RWPE2 (cell line): ENCODE measurements around the gene TMEM266.

Source experiments
- ATAC-seq: fragments of 200-7000 bp; cut with Tn5 transposase; 3 replicates; pipeline ENCODE4 v1.9.1; 2021; ENCODE audit warnings: low read depth
- DNase-seq: peaks from one replicate; pipeline ENCODE4 v3.0.0-alpha.2; 2020; ENCODE audit warnings: low spot score
- H3K27ac ChIP-seq: fragments of 450-650 bp; 2 replicates; pipeline ENCODE4 v1.5.1; 2017; ENCODE audit warnings: mild to moderate bottlenecking; ENCODE audit not compliant: poor library complexity, severe bottlenecking
- H3K27me3 ChIP-seq: fragments of 250-450 bp; sonication (Bioruptor Pico); 2 replicates; pipeline ENCODE4 v1.5.1; 2021; ENCODE audit warnings: mild to moderate bottlenecking, moderate library complexity; ENCODE audit not compliant: insufficient read depth, poor library complexity, severe bottlenecking
- H3K36me3 ChIP-seq: fragments of 250-450 bp; sonication (Bioruptor Pico); 2 replicates; pipeline ENCODE4 v1.5.1; 2020; ENCODE audit warnings: low read depth, mild to moderate bottlenecking, moderate library complexity
- H3K4me1 ChIP-seq: fragments of 250-450 bp; sonication (Bioruptor Pico); 2 replicates; pipeline ENCODE4 v1.5.1; 2021; ENCODE audit warnings: mild to moderate bottlenecking, moderate library complexity; ENCODE audit not compliant: insufficient read depth, poor library complexity, severe bottlenecking
- H3K4me3 ChIP-seq: fragments of 250-450 bp; sonication (Bioruptor Pico); 2 replicates; pipeline ENCODE4 v1.5.1; 2021; ENCODE audit warnings: mild to moderate bottlenecking, moderate library complexity; ENCODE audit not compliant: severe bottlenecking
- H3K9me3 ChIP-seq: fragments of 250-450 bp; sonication (Bioruptor Pico); 2 replicates; pipeline ENCODE4 v1.5.1; 2021; ENCODE audit warnings: mild to moderate bottlenecking, moderate library complexity; ENCODE audit not compliant: severe bottlenecking
- CTCF ChIP-seq: fragments of 450-650 bp; IDR thresholded peaks from one replicate; pipeline ENCODE4 v1.5.1; 2017; ENCODE audit warnings: mild to moderate bottlenecking, moderate library complexity; ENCODE audit not compliant: poor library complexity, severe bottlenecking

Gene TMEM266

GRCh38 chr15:76160426-76161152 is 100.8 kb downstream of the TMEM266 start:
- peak; percentile 17; the same call in 2 of the 3 replicates for ATAC-seq

GRCh38 chr15:76161153-76162035 is 101.6 kb downstream of the TMEM266 start:
- Histone ChIP-seq H3K27me3 (no peaks in the 10 kb centered on the region), H3K4me1 (no peaks in the 10 kb centered on the region), H3K9me3 (no peaks in the 10 kb centered on the region), H3K36me3 (no peaks in the 10 kb centered on the region), H3K4me3 (no peak overlapping the region), H3K27ac (no peak overlapping the region)
- no peak for DNase-seq
- no peak for ATAC-seq
- TF ChIP-seq CTCF = no peak

More at GRCh38 chr15:76160426-76161152, 100.8 kb downstream of the TMEM266 start:
- Histone ChIP-seq H3K27ac (no peak overlapping the region), H3K9me3 (no peaks in the 10 kb centered on the region), H3K4me3 (no peak overlapping the region), H3K27me3 (no peaks in the 10 kb centered on the region), H3K4me1 (no peaks in the 10 kb centered on the region), H3K36me3 (no peaks in the 10 kb centered on the region)
- no peak for TF ChIP-seq CTCF
- DNase-seq = no peak

GRCh38 chr15:76162036-76162398 is 102.2 kb downstream of the TMEM266 start:
- Histone ChIP-seq H3K27me3 (no peaks in the 10 kb centered on the region), H3K9me3 (no peaks in the 10 kb centered on the region), H3K27ac (no peak overlapping the region), H3K36me3 (no peaks in the 10 kb centered on the region), H3K4me3 (no peak overlapping the region), H3K4me1 (no peaks in the 10 kb centered on the region)
- TF ChIP-seq CTCF = no peak
- ATAC-seq (no peak), DNase-seq (no peak)

GRCh38 chr15:76162784-76163456 is 103.1 kb downstream of the TMEM266 start:
- DNase-seq (no peak), ATAC-seq (no peak)
- Histone ChIP-seq H3K27me3 (no peaks in the 10 kb centered on the region), H3K27ac (no peak overlapping the region), H3K9me3 (no peaks in the 10 kb centered on the region), H3K4me1 (no peaks in the 10 kb centered on the region), H3K4me3 (no peak overlapping the region), H3K36me3 (no peaks in the 10 kb centered on the region)
- TF ChIP-seq CTCF = no peak
